Smooth muscle cell (in vitro differentiated cells): ENCODE data around the gene DYNLL2. TPM values are rescaled to one million over a fixed set of nuclear protein-coding genes. Genes with fewer than 3 reads are reported as not detected.
"Not testable (repeated sequence)": the region's sequence is repeated elsewhere in the genome, so short reads cannot be mapped to it uniquely, and the experiment has no call there.

Experiments used
- DNase-seq: peaks from one replicate; lab custom pipeline; 2025; ENCODE audit not compliant: unreplicated experiment; lab: John Stamatoyannopoulos, UW
- H2AFZ ChIP-seq: fragments of 200-600 bp; sonication (generic); 2 replicates; pipeline ENCODE4 v1.6.0; 2016; ENCODE audit warnings: antibody characterized with exemption, low read depth, mild to moderate bottlenecking
- H3F3A ChIP-seq: fragments of 200-600 bp; sonication (generic); 2 replicates; pipeline ENCODE4 v1.6.0; 2017; ENCODE audit warnings: antibody characterized with exemption, low read depth
- H3K27ac ChIP-seq: fragments of 200-600 bp; sonication (generic); 2 replicates; pipeline ENCODE4 v1.5.1; 2016; ENCODE audit warnings: low read depth, mild to moderate bottlenecking
- H3K27me3 ChIP-seq: fragments of 200-600 bp; sonication (generic); 2 replicates; pipeline ENCODE4 v1.6.1; 2016; ENCODE audit warnings: low read depth, mild to moderate bottlenecking
- H3K36me3 ChIP-seq: fragments of 200-600 bp; sonication (generic); 2 replicates; pipeline ENCODE4 v1.5.1; 2016; ENCODE audit warnings: low read depth
- H3K4me1 ChIP-seq: fragments of 200-600 bp; sonication (generic); 2 replicates; pipeline ENCODE4 v1.5.1; 2016; ENCODE audit warnings: low read depth
- H3K4me2 ChIP-seq: fragments of 200-600 bp; sonication (generic); 2 replicates; pipeline ENCODE4 v1.6.0; 2016; ENCODE audit warnings: mild to moderate bottlenecking
- H3K4me3 ChIP-seq: fragments of 200-600 bp; sonication (generic); 2 replicates; pipeline ENCODE4 v1.5.1; 2016; ENCODE audit warnings: mild to moderate bottlenecking
- H3K79me2 ChIP-seq: fragments of 200-600 bp; sonication (generic); 2 replicates; pipeline ENCODE4 v1.6.0; 2016; ENCODE audit warnings: low read depth, mild to moderate bottlenecking
- H3K9ac ChIP-seq: fragments of 200-600 bp; sonication (generic); 2 replicates; pipeline ENCODE4 v1.6.0; 2016; ENCODE audit warnings: low read depth
- H3K9me3 ChIP-seq: fragments of 200-600 bp; sonication (generic); replicated peaks from 2 replicates; pipeline ENCODE4 v1.5.1; 2016; ENCODE audit warnings: low read depth
- H4K20me1 ChIP-seq: fragments of 200-600 bp; sonication (generic); 2 replicates; pipeline ENCODE4 v1.6.0; 2016; ENCODE audit warnings: low read depth
- WGBS: methylation state at CpG from one replicate; pipeline ENCODE4 v1.1.7; 2016; ENCODE audit warnings: low lambda C conversion rate; 5-methylcytosine and 5-hydroxymethylcytosine counted together
- polyA plus RNA-seq: library from polyadenylated mRNA; unstranded; fragments of >200 nt; fragmentation: Nextera tagmentation; extraction: Ambion mirVana; gene quantifications from 2 replicates; pipeline ENCODE4 v1.2.1, GENCODE V29; 2016
- total RNA-seq: library from RNA; depleted of rRNA; stranded (reverse); fragments of >200 nt; gene quantifications from 2 replicates; pipeline ENCODE4 v1.2.3, GENCODE V29; 2014
- TF ChIP-seq, protein P1 (sequence below): fragments of 200-600 bp; sonication (generic); IDR thresholded peaks from 2 replicates; pipeline ENCODE4 v1.5.1; 2017; ENCODE audit warnings: borderline replicate concordance, mild to moderate bottlenecking, antibody characterized with exemption; ENCODE audit not compliant: insufficient read depth, poor library complexity, severe bottlenecking

Gene DYNLL2
- total and polyA plus RNA-seq, 2 experiments from 2014 or later = 1.5 to 9.1 TPM

- Histone ChIP-seq H2AFZ (no peak overlapping the region), H3K9me3 (no peaks in the 10 kb centered on the region), H3K36me3 (no peaks in the 10 kb centered on the region), H3K4me3 (no peak overlapping the region), H3K4me2 (no peak overlapping the region), H3K27ac (no peak overlapping the region), H4K20me1 (no peaks in the 10 kb centered on the region), H3K9ac (no peak overlapping the region), H3K27me3 (peaks cover 17% of the 10 kb centered on the region), H3K4me1 (no peaks in the 10 kb centered on the region), H3K79me2 (no peaks in the 10 kb centered on the region), H3F3A (no peaks in the 10 kb centered on the region)
- DNase-seq = no peak
- TF ChIP-seq, protein P1, sequence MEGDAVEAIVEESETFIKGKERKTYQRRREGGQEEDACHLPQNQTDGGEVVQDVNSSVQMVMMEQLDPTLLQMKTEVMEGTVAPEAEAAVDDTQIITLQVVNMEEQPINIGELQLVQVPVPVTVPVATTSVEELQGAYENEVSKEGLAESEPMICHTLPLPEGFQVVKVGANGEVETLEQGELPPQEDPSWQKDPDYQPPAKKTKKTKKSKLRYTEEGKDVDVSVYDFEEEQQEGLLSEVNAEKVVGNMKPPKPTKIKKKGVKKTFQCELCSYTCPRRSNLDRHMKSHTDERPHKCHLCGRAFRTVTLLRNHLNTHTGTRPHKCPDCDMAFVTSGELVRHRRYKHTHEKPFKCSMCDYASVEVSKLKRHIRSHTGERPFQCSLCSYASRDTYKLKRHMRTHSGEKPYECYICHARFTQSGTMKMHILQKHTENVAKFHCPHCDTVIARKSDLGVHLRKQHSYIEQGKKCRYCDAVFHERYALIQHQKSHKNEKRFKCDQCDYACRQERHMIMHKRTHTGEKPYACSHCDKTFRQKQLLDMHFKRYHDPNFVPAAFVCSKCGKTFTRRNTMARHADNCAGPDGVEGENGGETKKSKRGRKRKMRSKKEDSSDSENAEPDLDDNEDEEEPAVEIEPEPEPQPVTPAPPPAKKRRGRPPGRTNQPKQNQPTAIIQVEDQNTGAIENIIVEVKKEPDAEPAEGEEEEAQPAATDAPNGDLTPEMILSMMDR = no peak
- WGBS = 90% methylated on average over 1 of the region's 1 CpG
Measured at GRCh38 chr17:58072862-58073261, 10.4 kb upstream of the DYNLL2 start.

DNA sequence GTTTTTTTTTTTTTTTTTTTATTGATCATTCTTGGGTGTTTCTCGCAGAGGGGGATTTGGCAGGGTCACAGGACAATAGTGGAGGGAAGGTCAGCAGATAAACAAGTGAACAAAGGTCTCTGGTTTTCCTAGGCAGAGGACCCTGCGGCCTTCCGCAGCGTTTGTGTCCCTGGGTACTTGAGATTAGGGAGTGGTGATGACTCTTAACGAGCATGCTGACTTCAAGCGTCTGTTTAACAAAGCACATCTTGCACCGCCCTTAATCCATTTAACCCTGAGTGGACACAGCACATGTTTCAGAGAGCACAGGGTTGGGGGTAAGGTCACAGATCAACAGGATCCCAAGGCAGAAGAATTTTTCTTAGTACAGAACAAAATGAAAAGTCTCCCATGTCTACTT lies 10.0 kb upstream of the DYNLL2 start:
- not testable (repeated sequence) for H3K36me3 ChIP-seq

DNA sequence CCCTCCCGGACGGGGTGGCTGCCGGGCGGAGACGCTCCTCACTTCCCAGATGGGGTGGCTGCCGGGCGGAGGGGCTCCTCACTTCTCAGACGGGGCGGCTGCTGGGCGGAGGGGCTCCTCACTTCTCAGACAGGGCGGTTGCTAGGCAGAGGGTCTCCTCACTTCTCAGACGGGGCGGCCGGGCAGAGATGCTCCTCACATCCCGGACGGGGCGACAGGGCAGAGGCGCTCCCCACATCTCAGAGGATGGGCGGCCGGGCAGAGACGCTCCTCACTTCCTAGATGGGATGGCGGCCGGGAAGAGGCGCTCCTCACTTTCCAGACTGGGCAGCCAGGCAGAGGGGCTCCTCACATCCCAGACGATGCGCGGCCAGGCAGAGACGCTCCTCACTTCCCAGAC lies 8.8 kb upstream of the DYNLL2 start:
- H2AFZ ChIP-seq, H3K27ac ChIP-seq, H3F3A ChIP-seq, H4K20me1 ChIP-seq, H3K9ac ChIP-seq, H3K36me3 ChIP-seq, DNase-seq, H3K4me1 ChIP-seq, H3K9me3 ChIP-seq, H3K4me2 ChIP-seq, H3K79me2 ChIP-seq, H3K4me3 ChIP-seq: not testable (repeated sequence)
- H3K27me3 ChIP-seq = peaks cover 17% of the 10 kb centered on the region
- 96% methylated on average over 14 of the region's 28 CpGs for WGBS

More for the DNA sequence above, 10.0 kb upstream of the DYNLL2 start:
- H2AFZ ChIP-seq, H3K4me3 ChIP-seq, H3K4me1 ChIP-seq, H3K79me2 ChIP-seq, H3K27ac ChIP-seq, H3F3A ChIP-seq, DNase-seq, H3K9me3 ChIP-seq, H3K4me2 ChIP-seq, H4K20me1 ChIP-seq, H3K9ac ChIP-seq: not testable (repeated sequence)
- 57% methylated on average over 5 of the region's 7 CpGs for WGBS
- peaks cover 17% of the 10 kb centered on the region for H3K27me3 ChIP-seq

- DNase-seq = no peak
- Histone ChIP-seq H3K9ac (no peak overlapping the region), H3F3A (peaks cover 5% of the 10 kb centered on the region), H2AFZ (no peak overlapping the region), H3K36me3 (no peaks in the 10 kb centered on the region), H3K27ac (no peak overlapping the region), H3K27me3 (no peaks in the 10 kb centered on the region), H3K79me2 (peaks cover 11% of the 10 kb centered on the region), H3K4me3 (no peak overlapping the region), H4K20me1 (peaks cover 11% of the 10 kb centered on the region), H3K4me2 (no peak overlapping the region), H3K9me3 (no peaks in the 10 kb centered on the region), H3K4me1 (peaks cover 21% of the 10 kb centered on the region)
- 78% methylated on average over 6 of the region's 6 CpGs for WGBS
- TF ChIP-seq, protein P1 = no peak
Measured at GRCh38 chr17:58079300-58080033, 3.8 kb upstream of the DYNLL2 start.
